ENCODE data around the gene LY9.

LY9 gene

GRCh38 chr1:160795951-160796383, at the start of gene LY9:
LY9 (plus strand) TSS chr1:160796174; CDS start chr1:160796188, 14 bp downstream.
- DNase-seq: no peak

- DNase-seq: no peak
These were observed 49.0 kb upstream of the LY9 start for GRCh38 chr1:160746836-160747500.

GRCh38 chr1:160747717-160748116, 48.3 kb upstream of the LY9 start:
- no peak for DNase-seq

- no peak for DNase-seq
These were observed 47.6 kb upstream of the LY9 start for GRCh38 chr1:160748181-160748877.

GRCh38 chr1:160748878-160749269, 47.1 kb upstream of the LY9 start:
- no peak for DNase-seq

GRCh38 chr1:160750608-160751007, 45.4 kb upstream of the LY9 start:
- DNase-seq: no peak

- DNase-seq: no peak
These were observed 43.6 kb upstream of the LY9 start for GRCh38 chr1:160752406-160752805.

GRCh38 chr1:160752924-160753323, 43.0 kb upstream of the LY9 start:
- DNase-seq: peak; percentile 25

- no peak for DNase-seq
These were observed 42.4 kb upstream of the LY9 start for GRCh38 chr1:160753594-160753993.

- no peak for DNase-seq
These were observed 40.5 kb upstream of the LY9 start for GRCh38 chr1:160755461-160755860.

- no peak for DNase-seq
These were observed 39.8 kb upstream of the LY9 start for GRCh38 chr1:160755911-160756848.

GRCh38 chr1:160756849-160757201, 39.1 kb upstream of the LY9 start:
- no peak for DNase-seq

- no peak for DNase-seq
These were observed 37.5 kb upstream of the LY9 start for GRCh38 chr1:160758521-160758920.

- DNase-seq: no peak
These were observed 36.2 kb upstream of the LY9 start for GRCh38 chr1:160759740-160760139.

- DNase-seq: no peak
These were observed 34.9 kb upstream of the LY9 start for GRCh38 chr1:160761046-160761445.

GRCh38 chr1:160761886-160762285, 34.1 kb upstream of the LY9 start:
- DNase-seq: no peak

- DNase-seq: no peak
These were observed 32.0 kb upstream of the LY9 start for GRCh38 chr1:160763993-160764392.

GRCh38 chr1:160767395-160768294, 28.3 kb upstream of the LY9 start:
- no peak for DNase-seq

GRCh38 chr1:160768295-160768657, 27.7 kb upstream of the LY9 start:
- no peak for DNase-seq

GRCh38 chr1:160772331-160772730, 23.6 kb upstream of the LY9 start:
- no peak for DNase-seq

GRCh38 chr1:160773093-160773492, 22.9 kb upstream of the LY9 start:
- no peak for DNase-seq

GRCh38 chr1:160774886-160775719, 20.9 kb upstream of the LY9 start:
- DNase-seq: no peak

Measured in kidney glomerular epithelial cell (primary cell).